GM12878 (cell line): Measurements from ENCODE around the gene LAYN. TPM values are rescaled to one million over a fixed set of nuclear protein-coding genes. Genes with fewer than 3 reads are reported as not detected.

Experiments
- ATAC-seq: fragments of 200-7000 bp; cut with Tn5 transposase; 3 replicates; pipeline ENCODE4 v1.9.1; 2020; ENCODE audit warnings: mild to moderate bottlenecking, moderate library complexity
- BruUV-seq: library from RNA; stranded (reverse); fragments of 400-500 nt; replicated peaks from 2 replicates; lab custom pipeline; 2021; lab: Mats Ljungman, UMichigan
- CTCF ChIA-PET: fragments of 300-600 bp; sonication (Branson Sonifier 250); formaldehyde crosslinking; extraction: SDS; loops from one replicate; lab custom pipeline; 2021; ENCODE audit warnings: inconsistent platforms; lab: Yijun Ruan, JAX
- POLR2A ChIA-PET: fragments of 350-600 bp; formaldehyde crosslinking; extraction: SDS; loops from one replicate; lab custom pipeline; 2021; ENCODE audit warnings: inconsistent platforms; lab: Charles Lee
- RAD21 ChIA-PET: fragments of 300-600 bp; sonication (Branson Sonifier 250); formaldehyde crosslinking; loops from one replicate; lab custom pipeline; 2023; ENCODE audit warnings: antibody characterized with exemption; ENCODE audit not compliant: unreplicated experiment; lab: Charles Lee
- SMC1A ChIA-PET: fragments of 300-600 bp; sonication (Branson Sonifier 250); formaldehyde crosslinking; loops from one replicate; lab custom pipeline; 2023; ENCODE audit not compliant: unreplicated experiment, uncharacterized antibody; lab: Charles Lee
- DNase-seq: peaks from one replicate; pipeline ENCODE4 v3.0.0-alpha.2; 2011; ENCODE audit warnings: low read depth, low spot score
- FAIRE-seq: peaks from 3 replicates; lab custom pipeline; 2011; peaks lifted over from hg19 to GRCh38; lab: Jason Lieb, UNC
- H2AFZ ChIP-seq: 2 replicates; pipeline ENCODE4 v1.6.0; 2011; ENCODE audit warnings: low read depth, low read length, control low read depth; ENCODE audit not compliant: control insufficient read depth
- H3K27ac ChIP-seq: 2 replicates; pipeline ENCODE4 v1.5.1; 2011; ENCODE audit warnings: control low read depth; ENCODE audit not compliant: control insufficient read depth, insufficient read depth
- H3K27me3 ChIP-seq, 2 experiments: replicated peaks in 1 of 2; 2 replicates each; pipeline versions ENCODE4 v1.6.0 to v1.6.1; 2011; ENCODE audit warnings: low read length in 1 of 2; ENCODE audit not compliant: control insufficient read depth in 2 of 2, insufficient read depth in 2 of 2
- H3K36me3 ChIP-seq, 2 experiments: 2 replicates each; pipeline ENCODE4 v1.5.1; 2011; ENCODE audit warnings: low read length in 1 of 2; ENCODE audit not compliant: control insufficient read depth in 2 of 2, insufficient read depth in 2 of 2
- H3K4me1 ChIP-seq: 2 replicates; pipeline ENCODE4 v1.6.1; 2011; ENCODE audit warnings: mild to moderate bottlenecking, low read length, moderate library complexity, mixed read lengths; ENCODE audit not compliant: control insufficient read depth, insufficient read depth
- H3K4me2 ChIP-seq: 2 replicates; pipeline ENCODE4 v1.6.0; 2011; ENCODE audit warnings: control low read depth; ENCODE audit not compliant: control insufficient read depth, insufficient read depth
- H3K4me3 ChIP-seq: fragments of 200-600 bp; sonication (generic); 2 replicates; pipeline ENCODE4 v1.5.1; 2016
- H3K79me2 ChIP-seq: 2 replicates; pipeline ENCODE4 v1.6.0; 2011; ENCODE audit warnings: low read length; ENCODE audit not compliant: control insufficient read depth, insufficient read depth
- H3K9ac ChIP-seq: 2 replicates; pipeline ENCODE4 v1.8.0; 2011; ENCODE audit warnings: low read length, control low read depth, mixed read lengths; ENCODE audit not compliant: control insufficient read depth, insufficient read depth
- H3K9me3 ChIP-seq: replicated peaks from 3 replicates; pipeline ENCODE4 v1.5.1; 2011; ENCODE audit warnings: mild to moderate bottlenecking, low read length; ENCODE audit not compliant: control insufficient read depth, insufficient read depth
- H4K20me1 ChIP-seq: 2 replicates; pipeline ENCODE4 v1.6.0; 2011; ENCODE audit not compliant: control insufficient read depth, insufficient read depth
- ATF7 ChIP-seq: fragments of 450-650 bp; IDR thresholded peaks from 2 replicates; pipeline ENCODE4 v1.6.1; 2016; ENCODE audit warnings: low read depth, mild to moderate bottlenecking
- CREM ChIP-seq: IDR thresholded peaks from 2 replicates; pipeline ENCODE4 v1.6.1; 2014; ENCODE audit warnings: antibody characterized with exemption, low read depth
- ETV6 ChIP-seq, 2 experiments: fragments of 450-650 bp in 1 of 2; IDR thresholded peaks in 1 of 2; conservative IDR thresholded peaks in 1 of 2; 2 replicates each; pipeline ENCODE4 v1.6.1; 2014; ENCODE audit warnings: antibody characterized with exemption in 1 of 2, borderline replicate concordance in 1 of 2, low read depth in 1 of 2, mild to moderate bottlenecking in 1 of 2, moderate library complexity in 1 of 2
- MLLT1 ChIP-seq: fragments of 450-650 bp; IDR thresholded peaks from 2 replicates; pipeline ENCODE4 v1.6.1; 2016; ENCODE audit warnings: mild to moderate bottlenecking
- MTA2 ChIP-seq: fragments of 450-650 bp; IDR thresholded peaks from 2 replicates; pipeline ENCODE4 v1.6.1; 2016; ENCODE audit warnings: low read depth, mild to moderate bottlenecking, moderate library complexity
- MTA3 ChIP-seq: IDR thresholded peaks from 2 replicates; pipeline ENCODE4 v1.6.1; 2012; ENCODE audit warnings: low read length, inconsistent platforms, borderline replicate concordance
- POLR2A ChIP-seq: IDR thresholded peaks from 2 replicates; pipeline ENCODE4 v1.6.1; 2011; ENCODE audit warnings: low read depth, mild to moderate bottlenecking, low read length
- POLR2AphosphoS5 ChIP-seq: IDR thresholded peaks from 2 replicates; pipeline ENCODE4 v1.6.1; 2011; ENCODE audit warnings: mild to moderate bottlenecking, low read length, inconsistent platforms
- SIN3A ChIP-seq: IDR thresholded peaks from 2 replicates; pipeline ENCODE4 v1.6.1; 2012; ENCODE audit warnings: low read depth, low read length, improper control_type of control experiment
- WGBS: methylation state at CpG from one replicate; pipeline ENCODE4 v1.1.6; 2016; ENCODE audit warnings: low lambda C conversion rate; ENCODE audit not compliant: insufficient replicate concordance, insufficient coverage; ENCODE audit errors: missing lambda C conversion rate; 5-methylcytosine and 5-hydroxymethylcytosine counted together
- in situ Hi-C: fragments of 300-500 bp; cut with MboI; formaldehyde crosslinking; loops from 9 replicates; pipeline ENCODE4 v1.14.3; 2018; ENCODE audit warnings: mixed read lengths
- intact Hi-C: fragments of 100-400 bp; cut with micrococcal nuclease; formaldehyde crosslinking; loops from one replicate; pipeline ENCODE4 v1.14.2; 2022; ENCODE audit not compliant: unreplicated experiment
- polyA plus RNA-seq, 11 experiments: library from polyadenylated mRNA; depleted of rRNA in 4 of 11; unstranded in 6 of 11; stranded (reverse) in 5 of 11; fragments of >200 nt; fragmentation: Nextera tagmentation in 4 of 11; fragmentation: Illumina TruSeq in 1 of 11; extraction: Ambion mirVana in 4 of 11; extraction: Trizol in 1 of 11; gene quantifications; 1 replicate in 1 of 11; 2 replicates in 10 of 11; pipeline versions ENCODE4 v1.2.1 to v1.2.3, GENCODE V29; 2011 to 2016; ENCODE audit warnings: inconsistent platforms in 2 of 11, missing spikeins in 2 of 11, low read depth in 1 of 11
- total RNA-seq, 4 experiments: library from RNA; depleted of rRNA in 3 of 4; stranded (reverse); fragments of >200 nt in 3 of 4; fragmentation: Illumina TruSeq in 1 of 4; extraction: Trizol in 1 of 4; gene quantifications; 2 replicates each; pipeline versions ENCODE4 v1.2.1 to v1.2.3, GENCODE V29; 2013 to 2021

LAYN gene
- total and polyA plus RNA-seq, 10 of the 15 experiments (the other 5 are each of a cell fraction or from before 2014, with no cell fraction given): 0.06 to 0.14 (median 0.10) TPM; not detected in 7

DNA sequence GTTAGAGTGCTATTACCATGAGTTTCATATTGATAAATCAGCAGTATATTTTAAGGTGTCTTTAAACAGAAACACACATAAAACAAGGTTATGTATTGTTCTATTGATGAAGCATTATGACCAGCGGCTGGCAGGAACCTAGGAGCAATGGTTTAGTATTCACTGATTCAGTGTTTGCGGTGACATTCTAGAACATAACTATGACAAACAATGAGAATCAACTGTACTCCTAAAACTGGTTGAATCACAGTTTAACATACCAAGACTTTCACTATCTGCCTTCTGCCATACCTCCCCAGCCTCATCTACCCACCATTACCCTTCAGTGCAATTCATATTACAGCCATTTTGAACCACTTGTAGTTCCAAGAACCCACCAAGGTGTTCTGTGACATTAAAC lies 17.2 kb upstream of the LAYN start (continued):
- TF ChIP-seq POLR2AphosphoS5: no peak
- no peak for TF ChIP-seq ATF7
- TF ChIP-seq MTA2: no peak

DNA sequence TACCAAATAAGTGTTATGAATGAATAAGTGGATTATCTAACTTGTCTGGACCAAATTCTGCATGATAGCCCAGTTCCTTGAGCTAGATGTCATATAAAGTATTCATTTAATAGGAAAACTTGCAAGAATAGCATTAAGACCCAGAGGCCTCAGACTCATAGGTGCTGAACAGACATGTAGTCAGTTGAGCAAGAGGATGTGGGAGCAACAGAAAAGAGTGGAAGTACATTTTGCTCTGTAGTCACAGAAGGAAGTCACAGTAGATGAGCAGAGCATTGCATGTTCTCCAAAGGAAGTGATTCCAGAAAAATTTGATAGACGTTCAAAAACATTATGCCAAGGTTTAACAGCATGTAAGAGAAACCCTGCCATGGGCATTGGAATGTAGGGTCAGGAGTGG lies 16.5 kb upstream of the LAYN start:
- FAIRE-seq: no peak
- no peaks in the 10 kb centered on the region for H3K79me2 ChIP-seq
- no TSS peak for BruUV-seq
- H3K27me3 ChIP-seq: no peaks in the 10 kb centered on the region
- no peaks in the 10 kb centered on the region for H3K9me3 ChIP-seq
- ChIA-PET RAD21 (interaction anchor here (1.5 kb wide), 1 partner anchor 9 kb away, joined by 4 read pairs; no protein-coding TSS in a partner anchor), SMC1A (interaction anchor here (0.8 kb wide), 1 partner anchor 231 kb away, joined by 3 read pairs; no protein-coding TSS in a partner anchor), CTCF (interaction anchor here (0.8 to 0.9 kb wide), 2 partner anchors 26 to 29 kb away, joined by 3 read pairs; no protein-coding TSS in a partner anchor), POLR2A (interaction anchor here (0.6 kb wide), 1 partner anchor 357 kb away, joined by 3 read pairs; no protein-coding TSS in a partner anchor)
- no peak for DNase-seq
- no peaks in the 10 kb centered on the region for H4K20me1 ChIP-seq
- in situ Hi-C loops (no loop called here), intact Hi-C loops (no loop called here)
- H3K4me3 ChIP-seq: no peak overlapping the region
- no peaks in the 10 kb centered on the region for H3K36me3 ChIP-seq
- no peak overlapping the region for H2AFZ ChIP-seq
- H3K4me1 ChIP-seq: no peaks in the 10 kb centered on the region
- no peak for TF ChIP-seq POLR2AphosphoS5
- no peak for TF ChIP-seq MLLT1
- TF ChIP-seq SIN3A: no peak
- TF ChIP-seq POLR2A: no peak
- TF ChIP-seq CREM: no peak
- no peak for TF ChIP-seq ETV6 (conservative IDR thresholded peaks at IDR 0.05 in 1 of 2, IDR thresholded peaks at IDR 0.05 in 1 of 2; ENCODE audit: borderline replicate concordance in 1 of 2, low read depth in 1 of 2)
- no peak for TF ChIP-seq MTA3
- no peak overlapping the region for H3K27ac ChIP-seq
- H3K9ac ChIP-seq: no peak overlapping the region
- 42% methylated on average over 1 of the region's 1 CpG for WGBS
- ATAC-seq: no peak
- H3K4me2 ChIP-seq: no peak overlapping the region
